Stimulated activated CD8-positive, alpha-beta memory T cell treated with anti-CD3 and anti-CD28 coated beads, Interleukin-7, amount 100 ng/mL, for 1 hour (primary cell): ENCODE results near the gene SCO2.

Source experiments
- DNase-seq, 2 donors: peaks; one replicate each; pipeline ENCODE4 v3.0.0-alpha.2; 2020; ENCODE audit warnings: low read depth in 2 of 2

Gene SCO2

DNA sequence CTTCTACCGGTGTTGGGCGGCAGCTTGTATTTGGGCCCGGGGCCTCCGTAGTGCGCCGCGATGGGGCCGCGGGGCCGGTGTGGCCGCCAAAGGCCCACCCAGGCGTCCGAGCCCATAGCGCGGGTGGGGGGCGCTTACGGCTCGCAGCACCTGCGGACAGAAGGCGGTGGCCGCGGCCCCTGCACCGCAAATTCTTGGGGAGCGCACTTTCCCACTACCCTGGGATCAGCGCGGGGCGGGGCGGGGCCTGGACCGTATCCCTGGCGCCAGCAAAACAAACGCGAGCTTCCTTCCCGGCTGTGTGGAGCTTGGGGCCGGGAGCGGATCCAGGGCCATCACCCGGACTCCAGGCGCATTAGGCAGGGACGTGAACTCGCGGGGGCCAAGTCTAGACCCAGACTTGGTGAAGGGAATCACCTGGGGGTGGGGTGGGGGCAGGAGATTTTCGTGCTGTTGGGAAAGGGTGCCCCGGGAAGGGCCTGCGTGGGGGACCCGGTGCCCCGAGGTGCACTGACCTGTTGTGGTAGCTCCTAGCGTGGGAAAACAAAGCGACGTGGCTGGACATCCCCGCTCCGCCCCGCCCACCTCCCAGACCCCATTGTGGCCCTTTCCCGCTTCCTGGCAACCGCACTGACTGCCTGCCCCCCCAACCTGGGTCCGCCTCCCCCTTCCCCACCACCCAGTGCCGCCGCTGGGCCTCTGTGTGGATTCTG is 6.7 kb upstream of the SCO2 start:
- DNase-seq: no peak

DNA sequence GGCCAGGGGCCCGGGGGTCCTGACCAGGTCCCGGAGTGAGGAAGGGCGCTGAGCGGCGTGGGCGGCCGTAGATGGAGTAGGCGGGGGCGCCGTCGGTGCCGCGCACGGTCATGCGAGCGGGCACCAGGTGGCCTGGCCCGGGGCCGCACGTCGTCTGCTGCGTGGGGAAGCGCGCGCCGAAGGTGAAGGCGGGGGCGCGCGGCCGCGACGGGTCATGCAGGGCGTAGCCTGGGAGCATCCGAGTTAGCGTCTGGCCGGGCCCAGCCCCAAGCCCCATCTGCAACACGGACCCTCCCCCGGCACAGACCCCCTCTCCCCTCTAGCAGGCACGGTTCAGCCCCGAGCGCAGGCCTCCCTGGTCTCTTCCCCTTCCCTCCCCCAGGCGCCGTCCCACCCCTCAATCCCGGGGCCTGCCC is 6.2 kb upstream of the SCO2 start:
- no peak for DNase-seq

DNA sequence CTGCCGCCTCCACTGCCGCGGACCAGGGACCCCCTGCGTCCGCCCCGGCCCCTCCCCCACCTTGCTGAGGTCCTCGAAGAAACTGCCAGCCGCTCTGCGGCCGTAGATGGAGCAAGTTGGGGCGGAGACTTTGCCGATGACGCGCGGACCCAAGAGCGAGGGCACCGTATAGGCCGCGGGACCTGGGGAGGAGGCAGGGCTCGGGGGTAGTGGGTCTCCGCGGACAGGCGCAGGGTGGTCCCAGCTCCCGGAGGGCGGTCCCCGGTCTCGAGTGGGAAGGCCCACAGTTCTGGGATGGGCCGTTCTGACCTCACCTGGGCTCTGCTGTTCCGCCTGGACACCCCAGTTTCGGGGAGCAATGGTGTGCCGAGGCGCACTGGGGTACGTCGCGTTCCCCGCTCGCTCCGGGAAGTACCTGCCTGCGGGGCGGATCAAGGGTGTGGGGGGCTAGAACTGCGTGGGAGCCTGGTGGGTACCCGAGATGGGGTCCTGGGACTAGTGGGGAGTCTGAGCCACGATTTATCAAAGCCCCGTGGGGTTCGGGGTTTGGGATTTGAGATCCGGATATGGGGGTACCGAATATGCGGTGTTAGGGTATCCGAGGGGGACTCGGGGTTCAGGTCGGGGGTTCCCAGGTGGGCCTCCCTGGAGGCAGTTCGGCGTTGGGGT is 5.6 kb upstream of the SCO2 start:
- peak in 1 of 2 donors; percentile 71 for DNase-seq

DNA sequence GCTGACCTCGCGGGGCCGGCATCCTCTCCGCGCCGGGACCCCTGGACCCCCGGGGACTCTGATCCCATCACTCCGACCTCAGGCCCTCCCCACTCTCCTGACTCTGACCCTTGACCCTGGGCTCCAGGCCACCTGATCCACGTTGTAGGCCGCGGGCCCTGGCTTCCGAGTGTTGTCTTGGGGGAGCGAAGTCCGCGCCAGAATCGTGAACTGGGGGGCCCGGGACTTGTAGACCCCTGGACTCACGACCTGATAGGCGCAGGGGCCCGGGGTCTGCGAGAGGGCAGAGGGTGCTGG is 5.1 kb upstream of the SCO2 start:
- no peak for DNase-seq

DNA sequence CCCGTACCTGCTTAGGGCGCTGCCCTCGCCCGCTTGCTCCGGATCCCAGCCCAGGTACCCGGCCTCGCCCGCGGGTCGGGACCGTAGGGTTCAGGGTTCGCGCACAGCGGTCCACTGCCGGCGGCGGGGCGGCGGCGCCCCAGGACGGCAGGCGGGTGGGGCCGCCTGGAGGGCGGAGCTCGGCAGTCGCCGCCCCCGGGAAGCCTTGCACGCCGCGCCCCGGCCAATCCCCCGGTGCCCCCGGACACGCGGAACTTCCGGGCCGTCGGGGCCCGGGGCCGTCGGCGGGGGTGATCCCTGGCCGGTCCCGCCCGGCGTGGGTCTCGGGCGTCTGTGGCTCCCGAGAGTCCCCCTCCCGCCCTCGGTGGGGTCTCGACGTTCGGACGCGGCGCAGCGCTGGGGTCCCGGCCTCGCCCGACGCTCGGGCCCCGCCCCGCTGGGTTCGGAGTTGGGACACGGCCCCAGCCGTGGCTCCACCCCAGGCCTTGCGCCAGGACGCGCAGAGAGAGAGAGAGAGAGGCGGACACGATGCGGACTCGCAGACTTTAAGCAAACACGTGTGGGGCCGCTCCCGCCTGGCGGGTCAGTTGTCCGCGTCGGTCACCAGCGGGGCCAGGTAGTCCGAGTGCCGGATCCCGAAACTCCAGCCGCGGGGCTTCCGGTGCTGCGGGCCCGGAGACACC is 4.6 kb upstream of the SCO2 start, which contains the start of gene TYMP:
Gene TYMP (minus strand): TSS at position 116 of the 683 bp plus-strand sequence. CDS start 303 bp downstream, outside the sequence.
- no peak for DNase-seq

DNA sequence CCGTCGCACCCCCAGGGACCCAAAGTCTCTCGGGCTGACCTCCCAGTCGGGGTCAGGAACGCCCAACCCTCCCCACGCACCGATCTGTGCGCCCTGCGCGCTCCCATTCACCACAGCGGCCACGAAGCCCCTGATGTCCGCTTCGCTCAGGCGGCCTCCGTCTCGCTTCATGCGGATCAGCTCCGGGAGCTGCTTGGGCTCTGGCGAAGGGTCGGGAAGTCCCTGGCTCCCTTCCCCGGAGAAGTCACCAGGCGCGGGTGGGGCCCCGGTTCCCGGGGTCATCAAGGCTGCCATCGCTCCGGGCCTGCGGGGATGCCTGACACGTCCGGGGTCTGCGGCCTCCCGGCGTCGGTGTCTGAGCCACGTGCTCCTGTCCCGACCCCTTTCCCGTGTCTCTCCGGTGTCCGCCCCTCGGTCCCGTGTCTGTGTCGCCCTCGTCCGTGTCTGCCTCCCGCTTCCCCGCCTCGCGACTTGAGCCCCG is 4.1 kb upstream of the SCO2 start:
- no peak for DNase-seq

DNA sequence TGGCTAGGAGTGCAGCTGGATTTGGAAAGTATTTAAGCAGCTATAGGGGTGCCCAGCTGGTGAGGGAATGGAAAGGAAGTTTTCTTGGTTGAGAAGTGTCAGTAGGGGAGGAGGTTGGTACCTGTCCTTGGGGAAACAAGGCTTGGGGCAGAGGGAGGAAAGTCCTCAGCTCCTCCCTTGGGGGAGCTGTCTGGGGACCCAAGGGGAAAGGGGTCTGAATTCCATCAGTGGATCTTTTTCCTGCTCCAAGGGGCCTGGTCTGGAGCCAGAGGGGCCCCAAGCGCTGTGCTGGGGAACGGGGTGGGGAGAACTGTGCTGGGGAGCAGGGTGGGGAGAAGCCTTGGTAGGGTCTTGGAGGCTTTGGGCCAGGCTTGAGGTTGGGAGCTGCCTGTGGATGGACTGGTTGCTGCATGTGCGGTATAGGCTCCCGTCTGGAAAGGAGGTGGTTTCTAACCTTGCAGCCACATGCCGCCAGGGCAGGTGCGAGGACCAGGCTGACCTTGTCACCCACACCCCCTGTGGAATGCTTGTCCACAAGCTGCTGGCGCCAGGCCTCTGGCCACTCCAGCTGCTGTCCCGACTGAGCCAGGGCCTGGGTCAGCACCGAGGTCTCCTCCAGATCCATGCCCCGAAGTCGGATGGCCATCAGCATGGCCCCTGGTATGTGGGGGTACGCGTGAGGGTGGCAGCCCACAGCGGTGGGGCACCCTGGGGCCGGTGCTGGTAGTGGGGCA is 3.5 kb upstream of the SCO2 start:
- DNase-seq: no peak

DNA sequence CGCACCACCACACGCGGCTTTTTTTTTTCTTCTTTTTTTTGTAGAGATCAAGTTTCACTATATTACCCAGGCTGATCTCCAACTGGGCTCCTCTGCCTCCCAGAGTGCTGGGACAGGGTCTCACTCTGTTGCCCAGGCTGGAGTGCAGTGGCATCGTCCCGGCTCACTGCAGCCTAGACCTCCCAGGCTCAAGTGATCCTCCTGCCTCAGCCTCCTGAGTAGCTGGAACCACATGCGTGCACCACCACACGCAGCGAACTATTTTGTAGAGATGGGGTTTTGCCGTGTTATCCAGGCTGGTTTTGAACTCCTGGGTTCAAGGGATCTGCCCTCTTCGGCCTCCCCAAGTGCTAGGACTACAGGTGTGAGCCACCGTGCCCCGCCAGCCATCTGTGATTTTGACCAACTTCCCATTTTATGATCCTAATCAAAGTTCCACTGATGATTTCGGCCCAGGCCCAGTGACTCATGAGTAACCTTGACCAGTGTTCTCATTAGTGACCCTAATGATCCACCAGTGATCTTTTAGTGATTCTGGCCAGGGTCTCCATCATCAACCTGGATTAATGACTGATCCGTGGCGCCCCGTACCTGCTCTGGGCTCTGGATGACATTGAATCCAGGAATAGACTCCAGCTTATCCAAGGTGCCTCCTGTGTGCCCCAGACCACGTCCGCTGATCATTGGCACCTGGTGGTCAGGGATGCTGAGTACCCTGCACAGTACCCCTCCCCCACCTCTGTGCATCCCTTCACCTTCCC is 2.7 kb upstream of the SCO2 start:
- no peak for DNase-seq

DNA sequence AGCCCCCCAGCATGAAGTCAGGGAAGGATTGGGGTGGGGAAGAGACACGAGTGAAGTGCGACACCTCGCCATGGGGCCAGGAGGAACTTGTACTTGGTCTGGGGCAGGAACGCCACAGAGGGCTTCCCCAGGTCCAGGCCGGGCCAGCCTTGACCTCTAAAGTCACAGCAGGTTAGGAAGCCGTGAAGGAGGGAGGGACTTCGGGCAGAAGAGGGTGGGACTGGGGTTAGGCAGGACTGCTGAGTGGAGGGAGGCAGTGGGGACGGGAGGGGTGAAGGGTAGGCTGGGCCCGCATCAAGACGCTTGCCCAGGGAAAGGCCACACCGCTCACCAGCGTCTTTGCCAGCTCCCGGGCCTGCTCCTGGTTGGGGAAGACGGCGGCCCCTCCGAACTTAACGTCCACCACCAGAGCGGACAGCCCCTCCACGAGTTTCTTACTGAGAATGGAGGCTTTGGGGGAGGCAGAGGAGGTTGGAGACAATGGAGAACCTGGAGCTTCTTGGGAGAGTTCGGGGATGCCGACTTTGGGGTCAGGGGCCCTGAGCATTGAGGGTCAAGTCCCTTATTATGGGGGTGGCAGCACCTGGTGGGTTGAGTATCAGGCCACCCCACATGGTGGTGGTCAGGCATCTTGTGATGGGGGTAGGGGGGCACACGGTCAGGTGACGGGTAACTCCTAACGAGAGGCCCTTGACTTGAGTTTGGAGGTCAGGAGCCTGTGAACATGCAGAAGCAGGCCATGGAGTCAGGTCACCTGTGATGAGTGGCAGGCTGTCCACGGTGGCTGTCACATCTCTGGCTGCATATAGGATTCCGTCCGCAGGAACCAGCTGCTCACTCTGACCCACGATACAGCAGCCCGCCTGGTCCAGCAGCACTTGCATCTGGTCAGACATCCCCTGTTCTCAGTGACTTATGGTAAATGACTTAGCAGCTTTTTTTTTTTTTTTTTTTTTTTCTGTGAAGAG is 1.7 kb upstream of the SCO2 start:
- DNase-seq: no peak

DNA sequence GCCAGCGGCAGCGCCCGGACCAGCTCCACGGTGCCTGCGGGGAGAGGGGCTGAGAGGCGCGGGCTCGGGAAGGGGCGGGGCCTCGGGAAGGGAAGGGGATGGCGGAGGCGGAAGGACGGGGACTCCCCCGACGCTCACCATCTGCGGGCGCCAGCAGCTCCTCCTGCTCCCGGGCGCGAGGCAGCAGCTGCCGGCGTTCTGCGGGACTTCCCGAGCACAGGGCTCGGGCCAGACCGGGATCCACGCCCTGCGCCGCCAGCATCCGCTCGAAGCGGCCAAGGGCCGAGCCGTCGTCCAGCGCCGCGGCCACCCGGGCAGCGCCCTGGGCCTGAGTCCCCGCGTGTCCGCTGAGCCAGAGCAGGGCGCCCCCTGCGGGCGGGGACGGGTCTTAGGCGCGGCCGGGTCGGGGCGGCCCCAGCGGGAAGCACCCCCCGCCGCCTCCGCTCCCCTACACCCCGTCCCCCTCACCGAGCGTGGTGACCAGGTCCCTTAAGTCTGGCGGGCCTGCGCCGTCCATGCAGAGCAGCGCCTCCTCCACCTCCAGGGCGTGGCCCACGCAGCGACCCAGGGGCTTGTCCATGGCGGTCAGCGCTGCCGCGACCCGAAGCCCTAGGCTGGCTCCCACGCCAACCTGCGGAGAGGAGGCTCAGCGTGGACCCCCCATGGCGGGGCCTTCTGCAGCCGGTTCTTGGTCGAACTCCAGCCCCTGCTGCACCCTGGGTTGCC is 873 bp upstream of the SCO2 start:
- DNase-seq: no peak

DNA sequence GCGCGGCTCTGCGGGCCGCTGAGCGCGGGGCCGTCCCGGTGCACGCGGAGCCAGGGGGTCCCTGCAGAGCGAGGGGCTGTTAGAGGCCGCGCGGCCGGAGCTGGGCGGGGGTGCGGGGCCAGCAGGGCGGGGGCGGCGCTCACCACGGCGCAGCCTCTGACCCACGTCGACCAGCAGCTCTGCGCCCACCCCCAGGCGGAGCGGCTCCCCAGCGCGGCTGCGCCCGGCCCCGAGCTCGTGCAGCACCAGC is 385 bp upstream of the SCO2 start:
- no peak for DNase-seq

DNA sequence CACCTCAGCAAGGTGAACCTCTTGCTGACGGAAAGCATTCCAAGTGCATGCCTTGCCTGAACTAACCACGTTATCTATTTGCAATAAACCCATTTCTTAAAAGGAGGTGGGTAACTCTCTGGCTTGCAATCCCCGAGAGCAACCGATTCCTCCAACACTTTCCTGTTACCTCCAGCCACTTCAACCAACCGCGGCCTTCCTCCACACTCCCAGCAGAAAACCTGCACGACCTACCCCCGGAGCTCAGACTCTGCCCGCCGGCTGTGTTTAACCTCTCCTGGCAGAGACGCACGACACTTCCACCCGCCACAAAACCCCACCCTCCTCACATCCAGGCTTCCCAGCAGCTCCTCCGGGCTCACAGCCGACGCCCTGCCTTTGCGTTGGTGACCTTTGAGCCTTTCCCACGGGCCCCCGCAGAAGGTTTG is 708 bp downstream of the SCO2 start:
- no peak for DNase-seq

DNA sequence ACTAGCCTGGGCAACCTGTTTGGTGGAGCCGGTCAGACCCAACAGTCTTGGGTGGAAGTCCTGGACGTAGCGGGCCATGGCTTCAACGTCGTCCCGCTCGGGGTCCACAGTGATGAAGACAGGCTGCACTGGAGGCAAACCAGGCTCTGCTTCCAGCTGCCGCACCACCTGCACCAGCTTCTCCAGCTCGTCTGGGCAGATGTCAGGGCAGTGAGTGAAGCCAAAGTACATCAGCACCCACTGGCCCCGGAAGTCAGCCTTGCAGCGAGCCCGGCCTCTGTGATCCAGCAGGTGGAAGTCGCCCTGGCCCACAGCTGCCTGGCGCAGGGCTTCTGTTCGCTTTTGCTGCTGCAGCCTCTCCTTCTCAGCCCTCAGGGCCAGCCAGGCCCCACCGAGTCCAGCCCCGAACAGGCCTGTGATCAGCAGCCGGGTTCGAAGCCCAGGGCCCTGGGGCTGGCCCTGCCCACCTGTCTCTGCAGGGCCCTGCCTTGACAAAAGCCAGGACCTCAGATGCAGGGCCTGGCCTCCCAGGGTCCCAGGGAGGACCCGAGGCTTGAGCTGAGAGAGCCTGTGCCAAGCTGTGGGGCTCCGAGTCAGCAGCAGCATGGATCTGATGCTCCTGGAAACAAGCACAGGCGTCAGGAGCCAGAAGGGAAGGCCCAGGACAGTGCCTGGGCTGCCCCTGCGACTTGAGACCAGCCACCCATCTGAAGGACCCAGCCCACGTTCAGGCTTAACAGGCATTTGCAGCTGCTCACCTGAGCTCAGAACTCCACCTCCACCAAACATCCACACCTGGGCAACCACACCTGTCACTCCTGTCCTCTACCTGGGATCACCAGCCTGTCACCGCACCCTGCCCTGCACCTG is 1.4 kb downstream of the SCO2 start:
- no peak for DNase-seq

DNA sequence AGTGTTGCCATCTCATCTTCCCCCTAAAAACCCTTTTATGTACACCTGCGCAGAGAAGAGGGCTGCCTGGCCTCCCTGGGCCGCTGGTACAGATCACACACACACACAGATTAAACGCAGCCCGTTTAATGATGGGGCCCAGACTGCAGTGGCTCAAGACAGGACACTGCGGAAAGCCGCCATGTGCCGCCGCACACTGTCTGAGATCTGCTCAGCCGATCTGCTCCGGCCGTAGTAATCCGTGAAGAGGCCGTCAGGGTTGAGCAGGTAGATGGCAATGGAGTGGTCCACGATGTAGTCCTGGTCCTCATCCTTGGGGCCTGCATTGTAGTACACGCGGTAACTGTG is 2.0 kb downstream of the SCO2 start:
- DNase-seq: no peak

DNA sequence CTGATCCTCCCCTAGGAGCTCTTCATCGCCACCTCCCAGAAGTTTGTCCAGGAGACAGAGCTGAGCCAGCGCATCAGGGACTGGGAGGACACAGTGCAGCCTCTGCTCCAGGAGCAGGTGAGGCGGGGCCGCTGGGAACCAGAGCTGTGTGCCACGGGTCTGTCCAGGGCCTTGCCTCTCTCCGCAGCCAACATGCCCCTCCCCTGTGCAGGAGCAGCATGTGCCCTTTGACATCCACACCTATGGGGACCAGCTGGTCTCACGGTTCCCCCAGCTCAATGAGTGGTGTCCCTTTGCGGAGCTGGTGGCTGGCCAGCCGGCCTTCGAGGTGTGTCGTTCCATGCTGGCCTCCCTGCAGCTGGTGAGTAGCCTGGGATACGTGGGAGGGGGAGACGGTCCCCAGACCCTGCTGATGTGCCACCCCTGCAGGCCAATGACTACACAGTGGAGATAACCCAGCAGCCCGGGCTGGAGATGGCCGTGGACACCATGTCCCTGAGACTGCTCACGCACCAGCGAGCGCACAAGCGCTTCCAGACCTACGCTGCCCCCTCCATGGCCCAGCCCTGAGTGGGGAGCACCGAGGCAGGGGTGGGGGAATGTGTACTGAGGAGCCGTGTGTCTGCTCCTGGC is 2.5 kb downstream of the SCO2 start:
- DNase-seq: no peak

DNA sequence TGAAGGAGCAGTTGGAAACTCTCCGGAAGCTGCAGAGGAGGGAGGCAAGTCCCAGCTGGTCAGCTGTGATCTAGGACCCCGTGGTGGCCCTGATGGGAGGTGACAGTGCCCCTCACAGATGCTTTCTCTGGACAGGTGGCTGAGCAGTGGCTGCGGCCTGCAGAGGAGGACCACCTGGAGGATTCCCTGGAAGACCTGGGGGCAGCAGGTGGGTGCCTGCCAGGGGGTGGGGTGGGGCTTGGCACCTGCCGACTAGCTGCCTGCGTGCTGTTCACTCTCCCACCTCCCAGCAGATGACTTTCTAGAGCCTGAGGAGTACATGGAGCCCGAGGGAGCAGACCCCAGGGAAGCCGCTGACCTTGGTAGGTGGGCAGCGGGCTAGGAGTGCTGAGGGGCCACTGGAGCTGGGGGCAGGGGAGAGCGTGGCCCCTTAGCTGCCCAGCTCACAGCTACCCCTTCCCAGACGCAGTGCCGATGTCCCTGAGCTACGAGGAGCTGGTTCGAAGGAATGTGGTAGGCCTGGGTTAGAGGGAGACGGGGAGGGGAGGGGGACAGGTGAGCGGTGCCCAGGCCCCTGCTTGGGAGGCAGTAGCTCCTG is 3.1 kb downstream of the SCO2 start:
- DNase-seq: no peak

DNA sequence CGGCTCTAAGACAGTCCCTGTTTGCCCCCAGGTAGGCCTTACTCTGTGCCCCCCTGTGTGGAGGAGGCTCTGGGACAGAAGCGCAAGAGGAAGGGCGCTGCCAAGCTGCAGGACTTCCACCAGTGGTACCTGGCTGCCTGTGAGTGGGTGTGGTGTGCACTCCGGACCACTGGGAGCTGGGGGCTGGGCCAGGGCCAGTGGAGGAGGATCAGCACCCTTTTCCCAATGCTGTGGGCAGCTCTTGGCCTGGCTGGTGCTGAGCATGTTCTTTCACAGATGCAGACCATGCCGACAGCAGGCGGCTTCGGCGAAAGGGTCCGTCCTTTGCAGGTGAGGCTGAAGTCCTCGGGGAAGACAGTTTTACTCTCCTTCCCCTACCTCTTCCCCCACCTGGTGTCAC is 3.7 kb downstream of the SCO2 start:
- no peak for DNase-seq

DNA sequence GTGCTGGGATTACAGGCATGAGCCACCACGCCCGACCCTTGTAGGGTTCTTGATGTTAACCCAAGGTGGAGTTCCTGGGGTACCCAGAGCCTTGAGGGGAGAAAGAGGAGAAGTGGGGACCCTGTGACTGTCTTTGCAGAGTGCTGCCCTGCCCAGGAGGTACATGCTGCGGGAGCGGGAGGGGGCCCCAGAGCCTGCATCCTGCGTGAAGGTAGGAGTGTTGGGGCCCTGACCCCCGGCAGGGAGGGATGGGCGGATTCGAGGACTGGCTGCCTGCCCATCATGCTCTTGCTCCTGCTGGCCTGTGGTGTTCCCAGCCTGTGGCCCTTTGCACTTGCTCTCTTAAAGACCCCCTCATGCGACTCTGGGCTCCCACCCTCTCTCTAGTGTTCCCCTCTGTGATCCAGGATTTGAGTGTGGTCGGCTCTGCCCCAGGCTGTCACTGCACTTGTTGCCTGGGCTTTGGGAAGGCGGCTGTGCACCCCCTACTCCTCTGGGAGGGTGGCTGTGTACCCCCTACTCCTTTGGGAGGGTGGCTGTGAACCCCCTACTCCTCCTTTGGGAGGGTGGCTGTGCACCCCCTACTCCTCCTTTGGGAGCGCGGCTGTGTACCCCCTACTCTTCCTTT is 4.5 kb downstream of the SCO2 start:
- no peak for DNase-seq
